Lower leg skin (tissue), 3 donors: Measurements from ENCODE around the gene EIF2S3.

ENCODE experiments used
- CTCF ChIP-seq, 3 donors: fragments of 450-650 bp; IDR thresholded peaks; one replicate each; pipeline ENCODE4 v1.5.1; 2016; ENCODE audit warnings: antibody characterized with exemption in 3 of 3, mild to moderate bottlenecking in 3 of 3, moderate library complexity in 2 of 3
- POLR2A ChIP-seq, 2 donors: fragments of 450-650 bp; IDR thresholded peaks; one replicate each; pipeline ENCODE4 v1.6.1; 2016 to 2017; ENCODE audit warnings: antibody characterized with exemption in 2 of 2, mild to moderate bottlenecking in 1 of 2, moderate library complexity in 1 of 2

DNA sequence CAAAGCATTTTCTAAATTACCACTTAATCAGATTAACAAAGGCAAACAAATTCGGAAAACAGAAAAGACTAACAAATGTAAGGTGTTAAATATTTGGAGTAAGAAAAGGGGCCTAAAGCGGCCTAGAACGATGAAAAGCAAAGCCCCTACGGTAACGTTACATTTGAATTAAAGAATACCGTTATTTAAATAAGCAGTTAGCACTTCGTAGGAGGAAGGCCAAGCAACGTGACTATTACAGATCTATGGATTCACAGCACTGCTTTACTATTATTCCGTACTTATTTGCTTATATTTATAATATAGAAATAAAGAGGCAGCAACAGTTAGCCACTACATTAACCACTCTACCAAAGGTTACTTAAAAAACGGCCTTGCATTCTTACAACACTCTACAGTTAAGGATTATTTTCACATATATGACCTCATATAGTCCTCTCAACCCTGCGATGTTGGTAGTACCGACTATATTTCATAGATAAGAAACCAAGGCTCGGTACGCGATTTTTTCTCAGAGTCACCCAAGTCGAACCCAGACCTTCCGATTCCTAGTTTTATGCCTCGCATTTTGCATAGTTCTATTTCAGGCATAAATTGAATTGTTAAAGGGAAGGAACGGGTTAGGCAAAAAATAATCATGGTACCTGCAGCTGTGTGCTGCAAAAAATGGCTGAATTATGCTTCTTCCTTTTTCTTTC, 30.6 kb upstream of the EIF2S3 start:
- TF ChIP-seq CTCF (IDR thresholded peaks at IDR 0.05) (no peak), POLR2A (IDR thresholded peaks at IDR 0.05) (no peak)
